HepG2 (cell line): Measurements from ENCODE around the gene SLC20A1. TPM values are rescaled to one million over a fixed set of nuclear protein-coding genes. Genes with fewer than 3 reads are reported as not detected.

Source experiments
- ATAC-seq: fragments of 200-7000 bp; cut with Tn5 transposase; 3 replicates; pipeline ENCODE4 v1.9.1; 2020; ENCODE audit warnings: mild to moderate bottlenecking, moderate library complexity
- BruUV-seq: library from RNA; stranded (reverse); fragments of 400-500 nt; replicated peaks from 2 replicates; lab custom pipeline; 2021; lab: Mats Ljungman, UMichigan
- CTCF ChIA-PET: fragments of 300-600 bp; formaldehyde crosslinking; extraction: SDS; loops from one replicate; lab custom pipeline; 2021; ENCODE audit warnings: low total read pairs, inconsistent platforms, low intra/inter-chr PET ratio; lab: Yijun Ruan, JAX
- POLR2A ChIA-PET: fragments of 350-600 bp; sonication (Branson Sonifier 250); formaldehyde crosslinking; loops from one replicate; lab custom pipeline; 2020; ENCODE audit warnings: antibody characterized with exemption, inconsistent platforms; lab: Yijun Ruan, JAX
- DNase-seq: peaks from one replicate; pipeline ENCODE4 v3.0.0-alpha.2; 2015; ENCODE audit warnings: low spot score
- FAIRE-seq: peaks from 3 replicates; lab custom pipeline; 2011; peaks lifted over from hg19 to GRCh38; lab: Jason Lieb, UNC
- H2AFZ ChIP-seq: one replicate; pipeline ENCODE4 v1.6.1; 2011; ENCODE audit warnings: low read length, inconsistent platforms
- H3K27ac ChIP-seq: fragments of 300-600 bp; 3 replicates; pipeline ENCODE4 v1.8.0; 2011; ENCODE audit warnings: mixed run types, mild to moderate bottlenecking, mixed read lengths, low read length, inconsistent platforms; ENCODE audit not compliant: insufficient read depth; ENCODE audit errors: extremely low read length
- H3K27me3 ChIP-seq, 2 experiments: fragments of 200-600 bp in 1 of 2; 2 replicates in 1 of 2; 3 replicates in 1 of 2; pipeline versions ENCODE4 v1.6.0 to v1.8.0; 2011; ENCODE audit warnings: low read length in 2 of 2, mild to moderate bottlenecking in 2 of 2, moderate library complexity in 2 of 2, inconsistent platforms in 1 of 2; ENCODE audit not compliant: insufficient read depth in 2 of 2, control insufficient read depth in 1 of 2
- H3K36me3 ChIP-seq, 2 experiments: fragments of 200-600 bp in 1 of 2; replicated peaks in 1 of 2; 2 replicates in 1 of 2; 3 replicates in 1 of 2; pipeline versions ENCODE4 v1.5.1 to v1.8.0; 2011; ENCODE audit warnings: low read length in 2 of 2, inconsistent platforms in 1 of 2; ENCODE audit not compliant: insufficient read depth in 2 of 2, control insufficient read depth in 1 of 2
- H3K4me1 ChIP-seq: 2 replicates; pipeline ENCODE4 v1.5.1; 2012; ENCODE audit warnings: low read length, inconsistent platforms; ENCODE audit not compliant: insufficient read depth
- H3K4me2 ChIP-seq: 2 replicates; pipeline ENCODE4 v1.6.0; 2011; ENCODE audit warnings: low read depth, low read length, inconsistent platforms
- H3K4me3 ChIP-seq, 3 experiments: fragments of 200-600 bp in 1 of 3; sonication (generic), shearing (Covaris generic) in 1 of 3; replicated peaks in 1 of 3; 2 replicates each; pipeline ENCODE4 v1.5.1; 2011 to 2016; ENCODE audit warnings: low read length in 3 of 3, inconsistent platforms in 2 of 3, low read depth in 2 of 3, mild to moderate bottlenecking in 2 of 3, control low read depth in 1 of 3, mixed read lengths in 1 of 3; ENCODE audit not compliant: insufficient read depth in 1 of 3
- H3K79me2 ChIP-seq: one replicate; pipeline ENCODE4 v1.6.1; 2011; ENCODE audit warnings: low read length, inconsistent platforms; ENCODE audit not compliant: insufficient read depth
- H3K9ac ChIP-seq: 2 replicates; pipeline ENCODE4 v1.6.0; 2011; ENCODE audit warnings: mild to moderate bottlenecking, low read depth, low read length, inconsistent platforms; ENCODE audit not compliant: insufficient read depth
- H3K9me3 ChIP-seq: 2 replicates; pipeline ENCODE4 v1.5.1; 2012; ENCODE audit warnings: mild to moderate bottlenecking, low read length
- H4K20me1 ChIP-seq: 2 replicates; pipeline ENCODE4 v1.6.0; 2011; ENCODE audit warnings: inconsistent platforms, mild to moderate bottlenecking, low read length, moderate library complexity; ENCODE audit not compliant: insufficient read depth
- ZNF121 ChIP-seq: sonication (generic); formaldehyde crosslinking; IDR thresholded peaks from 2 replicates; pipeline ENCODE4 v1.5.0; 2020; ENCODE audit warnings: mild to moderate bottlenecking, missing genetic modification reagents
- ZNF30 ChIP-seq: sonication (generic); formaldehyde crosslinking; IDR thresholded peaks from 2 replicates; pipeline ENCODE4 v1.5.0; 2020; ENCODE audit warnings: mild to moderate bottlenecking, missing genetic modification reagents
- WGBS: methylation state at CpG from one replicate; pipeline ENCODE4 v1.1.6; 2017; ENCODE audit warnings: low lambda C conversion rate; 5-methylcytosine and 5-hydroxymethylcytosine counted together
- in situ Hi-C: cut with HindIII; loops from 2 replicates; pipeline ENCODE4 v1.10.0; 2017; ENCODE audit warnings: low pct_unique_long_range_greater_than_20kb; ENCODE audit not compliant: extremely low pct_ligation_motif_present
- intact Hi-C: fragments of 100-400 bp; cut with micrococcal nuclease; formaldehyde crosslinking; loops from one replicate; pipeline ENCODE4 v1.10.0; 2022; ENCODE audit not compliant: unreplicated experiment
- polyA plus RNA-seq, 8 experiments: library from polyadenylated mRNA; depleted of rRNA in 3 of 8; stranded (reverse) in 7 of 8; unstranded in 1 of 8; fragments of >200 nt; fragmentation: Illumina TruSeq in 4 of 8; extraction: Trizol in 4 of 8; gene quantifications; 2 replicates each; pipeline versions ENCODE4 v1.2.1 to v1.2.3, GENCODE V29; 2011 to 2016; ENCODE audit warnings: low read depth in 4 of 8, missing spikeins in 1 of 8, mixed read lengths in 1 of 8; ENCODE audit not compliant: insufficient read depth in 1 of 8
- total RNA-seq, 5 experiments: library from RNA; depleted of rRNA; stranded (reverse); fragments of >200 nt; fragmentation: Illumina TruSeq; extraction: Trizol; gene quantifications; 2 replicates each; pipeline ENCODE4 v1.2.3, GENCODE V29; 2016; ENCODE audit warnings: low read depth in 1 of 5
- TF ChIP-seq, protein P1 (sequence below): sonication (generic); formaldehyde crosslinking; IDR thresholded peaks from 2 replicates; pipeline ENCODE4 v1.5.0; 2020; ENCODE audit warnings: missing genetic modification reagents, mild to moderate bottlenecking, borderline replicate concordance

The SLC20A1 gene
- total and polyA plus RNA-seq, 2 of the 13 experiments (the other 11 are each of a cell fraction or from before 2014, with no cell fraction given): 54.0 to 85.9 TPM

- DNase-seq: no peak
- Histone ChIP-seq H3K9me3 (no peaks in the 10 kb centered on the region), H3K27ac (no peak overlapping the region), H4K20me1 (no peaks in the 10 kb centered on the region), H3K9ac (no peak overlapping the region), H3K4me1 (peaks cover 53% of the 10 kb centered on the region), H3K79me2 (no peaks in the 10 kb centered on the region), H3K4me2 (no peak overlapping the region), H3K27me3 (peaks cover 0 to 25% of the 10 kb centered on the region in 2 experiments; a peak in 3 of 5 replicates), H3K36me3 (no peaks in the 10 kb centered on the region), H3K4me3 (no peak overlapping the region), H2AFZ (no peak overlapping the region)
- intact Hi-C loops (no loop called here), in situ Hi-C loops (loop anchor here (5.0 kb wide), 1 partner anchor 58 kb away; no protein-coding TSS in a partner anchor)
- TF ChIP-seq ZNF121 (CRISPR knock-in tag): peak; percentile 69
- no peak for TF ChIP-seq ZNF30 (CRISPR knock-in tag)
- CTCF ChIA-PET: interaction anchor here (1.0 kb wide), 1 partner anchor 59 kb away, joined by 3 read pairs; no protein-coding TSS in a partner anchor
- FAIRE-seq: peak; percentile 18
- no TSS peak for BruUV-seq
- POLR2A ChIA-PET: interaction anchor here (0.7 to 1.0 kb wide), 2 partner anchors 22 to 40 kb away, joined by 3 to 5 read pairs; partner anchors contain the start of gene SLC20A1
- ATAC-seq: peak; percentile 38
- WGBS: 93% methylated on average over 4 of the region's 4 CpGs
Observed at GRCh38 chr2:112685271-112685884, 39.6 kb downstream of the SLC20A1 start.

- no peak overlapping the region for H3K27ac ChIP-seq
- 60% methylated on average over 15 of the region's 15 CpGs for WGBS
Observed at GRCh38 chr2:112686348-112687217, 40.8 kb downstream of the SLC20A1 start.

More at GRCh38 chr2:112686348-112687217, 40.8 kb downstream of the SLC20A1 start:
- no peaks in the 10 kb centered on the region for H3K9me3 ChIP-seq
- DNase-seq (no peak), ATAC-seq (no peak), FAIRE-seq (no peak)
- H3K4me1 ChIP-seq: peaks cover 54% of the 10 kb centered on the region
- ChIA-PET CTCF (no interaction called here), POLR2A (interaction anchor here (0.7 kb wide), 1 partner anchor 41 kb away, joined by 3 read pairs; no protein-coding TSS in a partner anchor)
- peaks cover 0 to 17% of the 10 kb centered on the region in 2 experiments; a peak in 3 of 5 replicates for H3K27me3 ChIP-seq
- H3K9ac ChIP-seq: no peak overlapping the region
- BruUV-seq: no TSS peak
- no peaks in the 10 kb centered on the region for H3K36me3 ChIP-seq
- intact Hi-C loops: no loop called here
- no peak overlapping the region for H3K4me3 ChIP-seq
- in situ Hi-C loops: loop anchor here (5.0 kb wide), 1 partner anchor 59 kb away; no protein-coding TSS in a partner anchor
- no peak overlapping the region for H2AFZ ChIP-seq
- no peaks in the 10 kb centered on the region for H4K20me1 ChIP-seq
- peak; percentile 63 for TF ChIP-seq ZNF121 (CRISPR knock-in tag)
- TF ChIP-seq, protein P1, sequence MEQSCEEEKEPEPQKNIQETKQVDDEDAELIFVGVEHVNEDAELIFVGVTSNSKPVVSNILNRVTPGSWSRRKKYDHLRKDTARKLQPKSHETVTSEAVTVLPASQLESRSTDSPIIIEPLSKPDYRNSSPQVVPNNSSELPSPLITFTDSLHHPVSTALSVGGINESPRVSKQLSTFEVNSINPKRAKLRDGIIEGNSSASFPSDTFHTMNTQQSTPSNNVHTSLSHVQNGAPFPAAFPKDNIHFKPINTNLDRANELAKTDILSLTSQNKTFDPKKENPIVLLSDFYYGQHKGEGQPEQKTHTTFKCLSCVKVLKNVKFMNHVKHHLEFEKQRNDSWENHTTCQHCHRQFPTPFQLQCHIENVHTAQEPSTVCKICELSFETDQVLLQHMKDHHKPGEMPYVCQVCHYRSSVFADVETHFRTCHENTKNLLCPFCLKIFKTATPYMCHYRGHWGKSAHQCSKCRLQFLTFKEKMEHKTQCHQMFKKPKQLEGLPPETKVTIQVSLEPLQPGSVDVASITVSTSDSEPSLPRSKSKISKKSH (CRISPR knock-in tag): no peak
- TF ChIP-seq, all 625 proteins: peak for 1
- Histone ChIP-seq H3K79me2 (no peaks in the 10 kb centered on the region), H3K4me2 (no peak overlapping the region)
